Measurements from ENCODE around the gene PLPP1.

PLPP1 gene

DNA sequence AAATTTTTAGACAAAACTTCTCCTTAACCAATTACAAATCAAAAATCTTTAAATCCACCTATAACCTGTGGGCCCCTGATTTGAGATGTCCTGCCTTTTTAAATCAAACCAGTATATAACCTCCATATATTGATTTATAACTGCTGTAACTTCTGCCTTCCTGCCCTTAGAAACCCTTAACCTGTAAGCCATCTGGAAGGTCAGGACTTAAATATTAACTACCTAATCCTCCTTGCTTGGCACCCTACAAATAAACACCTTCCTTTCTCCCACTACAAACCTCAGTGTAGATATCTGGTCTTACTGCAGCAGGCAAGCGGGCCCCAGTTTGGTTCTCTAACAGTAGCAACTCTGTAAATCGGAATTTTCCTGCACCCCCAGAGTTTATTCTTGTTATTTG is 143.1 kb downstream of the PLPP1 start:
- H3K27ac ChIP-seq, result peak overlapping the region; percentile 19; the same call in 1 of the 2 replicates

GRCh38 chr5:55387865-55388264 is 146.9 kb downstream of the PLPP1 start:
- no peak overlapping the region for H3K27ac ChIP-seq
- no peak for TF ChIP-seq ZFX (IDR thresholded peaks at IDR 0.05)
- TF ChIP-seq, protein P1, sequence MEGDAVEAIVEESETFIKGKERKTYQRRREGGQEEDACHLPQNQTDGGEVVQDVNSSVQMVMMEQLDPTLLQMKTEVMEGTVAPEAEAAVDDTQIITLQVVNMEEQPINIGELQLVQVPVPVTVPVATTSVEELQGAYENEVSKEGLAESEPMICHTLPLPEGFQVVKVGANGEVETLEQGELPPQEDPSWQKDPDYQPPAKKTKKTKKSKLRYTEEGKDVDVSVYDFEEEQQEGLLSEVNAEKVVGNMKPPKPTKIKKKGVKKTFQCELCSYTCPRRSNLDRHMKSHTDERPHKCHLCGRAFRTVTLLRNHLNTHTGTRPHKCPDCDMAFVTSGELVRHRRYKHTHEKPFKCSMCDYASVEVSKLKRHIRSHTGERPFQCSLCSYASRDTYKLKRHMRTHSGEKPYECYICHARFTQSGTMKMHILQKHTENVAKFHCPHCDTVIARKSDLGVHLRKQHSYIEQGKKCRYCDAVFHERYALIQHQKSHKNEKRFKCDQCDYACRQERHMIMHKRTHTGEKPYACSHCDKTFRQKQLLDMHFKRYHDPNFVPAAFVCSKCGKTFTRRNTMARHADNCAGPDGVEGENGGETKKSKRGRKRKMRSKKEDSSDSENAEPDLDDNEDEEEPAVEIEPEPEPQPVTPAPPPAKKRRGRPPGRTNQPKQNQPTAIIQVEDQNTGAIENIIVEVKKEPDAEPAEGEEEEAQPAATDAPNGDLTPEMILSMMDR (conservative IDR thresholded peaks at IDR 0.05), result no peak

More for the DNA sequence above, 143.1 kb downstream of the PLPP1 start:
- TF ChIP-seq, protein P1 (conservative IDR thresholded peaks at IDR 0.05), result no peak
- TF ChIP-seq ZFX (IDR thresholded peaks at IDR 0.05), result no peak

- TF ChIP-seq, protein P1 (conservative IDR thresholded peaks at IDR 0.05), result no peak
- TF ChIP-seq ZFX (IDR thresholded peaks at IDR 0.05), result no peak
- no peak overlapping the region for H3K27ac ChIP-seq
These were observed 148.4 kb downstream of the PLPP1 start for GRCh38 chr5:55386356-55386755.

DNA sequence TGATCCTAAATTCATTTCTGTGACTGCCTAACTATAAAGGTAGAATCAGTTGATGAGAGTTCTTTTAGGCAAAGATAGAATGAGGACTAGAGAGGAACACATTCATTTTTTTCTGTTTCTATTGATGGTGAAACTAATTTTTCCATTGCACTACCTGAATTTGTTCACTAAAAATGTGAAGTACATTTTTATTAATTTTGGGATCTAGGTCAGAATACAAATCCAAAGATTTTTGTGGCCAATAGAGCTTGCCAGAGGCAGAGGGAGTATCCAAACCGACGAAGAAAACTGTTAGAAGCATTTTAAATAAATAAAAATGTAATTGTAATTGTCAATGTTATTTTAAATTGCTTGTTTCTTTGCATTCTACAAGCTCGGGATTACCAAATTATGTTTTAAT is 148.9 kb downstream of the PLPP1 start:
- no peak overlapping the region for H3K27ac ChIP-seq
- TF ChIP-seq, protein P1 (conservative IDR thresholded peaks at IDR 0.05), result no peak
- TF ChIP-seq ZFX (IDR thresholded peaks at IDR 0.05), result no peak

DNA sequence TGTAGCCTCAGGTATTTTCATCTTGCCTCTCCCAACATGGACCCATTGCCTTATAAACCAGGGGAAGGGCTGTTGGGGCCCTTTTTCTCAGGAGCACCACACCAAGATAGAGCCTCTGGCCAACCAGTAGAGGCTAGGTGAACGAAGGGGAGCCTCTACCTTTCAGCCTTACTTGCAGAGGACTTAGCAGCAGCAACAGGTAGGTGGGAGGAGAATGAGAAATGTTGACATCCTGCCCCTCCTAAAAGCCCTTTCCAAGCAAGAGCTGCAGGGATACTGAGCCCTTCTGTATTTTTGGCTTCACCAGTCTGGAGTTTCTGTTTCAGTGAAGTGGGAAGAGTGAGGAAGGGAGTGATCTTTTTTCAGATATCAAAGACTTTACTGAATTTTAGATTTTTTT is 149.5 kb downstream of the PLPP1 start:
- TF ChIP-seq, protein P1 (conservative IDR thresholded peaks at IDR 0.05), result no peak
- TF ChIP-seq ZFX (IDR thresholded peaks at IDR 0.05), result no peak

DNA sequence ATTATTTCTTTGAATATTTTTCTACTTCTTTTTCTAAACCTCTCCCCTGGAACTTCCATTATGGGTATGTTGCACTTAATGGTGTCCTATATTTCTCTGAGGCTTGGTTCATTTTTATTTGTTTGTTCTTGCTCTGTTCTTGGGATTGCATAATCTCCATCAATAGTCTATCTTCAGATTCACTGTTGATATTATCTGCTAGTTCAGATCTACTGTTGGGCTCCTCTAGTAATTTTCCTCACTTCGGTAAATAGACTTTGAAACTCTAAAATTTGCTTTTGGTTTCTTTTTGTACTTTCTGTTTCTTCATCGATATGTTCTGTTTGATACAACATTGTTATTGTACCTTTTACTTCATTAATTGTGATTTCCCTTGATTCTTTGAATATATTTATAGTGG is 150.7 kb downstream of the PLPP1 start:
- TF ChIP-seq, protein P1 (conservative IDR thresholded peaks at IDR 0.05), result no peak
- TF ChIP-seq ZFX (IDR thresholded peaks at IDR 0.05), result no peak
- H3K27ac ChIP-seq, result peak overlapping the region; percentile 38; the same call in 1 of the 2 replicates

More for the DNA sequence above, 149.5 kb downstream of the PLPP1 start:
- peak overlapping the region; percentile 44; the same call in 1 of the 2 replicates for H3K27ac ChIP-seq

- TF ChIP-seq ZFX (IDR thresholded peaks at IDR 0.05), result no peak
- TF ChIP-seq, protein P1 (conservative IDR thresholded peaks at IDR 0.05), result no peak
These were observed 151.5 kb downstream of the PLPP1 start for GRCh38 chr5:55383254-55383653.

More at GRCh38 chr5:55383254-55383653, 151.5 kb downstream of the PLPP1 start:
- no peak overlapping the region for H3K27ac ChIP-seq

All from C4-2B (cell line).